Esophagus muscularis mucosa (tissue), 3 donors: ENCODE results near the gene USP46.

Experiments
- CTCF ChIP-seq, 3 experiments: fragments of 200-600 bp in 2 of 3; fragments of 450-650 bp in 1 of 3; sonication (generic) in 2 of 3; IDR thresholded peaks; one replicate each; pipeline ENCODE4 v1.5.1; 2017 to 2019; ENCODE audit warnings: antibody characterized with exemption in 3 of 3, mild to moderate bottlenecking in 2 of 3, moderate library complexity in 1 of 3
- EP300 ChIP-seq: sonication (generic); formaldehyde crosslinking; IDR thresholded peaks from one replicate; pipeline ENCODE4 v1.6.1; 2017; ENCODE audit warnings: antibody characterized with exemption

GRCh38 chr4:52573551-52573950 lies 85.5 kb downstream of the USP46 start:
- no peak for TF ChIP-seq CTCF (IDR thresholded peaks at IDR 0.05)
- TF ChIP-seq EP300 = no peak
